GM12891 (cell line): ENCODE data around the gene ITPR1.

Experiments
- PAX5 ChIP-seq: IDR thresholded peaks from 2 replicates; pipeline ENCODE4 v1.6.1; 2011; ENCODE audit warnings: low read length, moderate library complexity, mild to moderate bottlenecking; ENCODE audit not compliant: insufficient read depth, severe bottlenecking
- POLR2A ChIP-seq: IDR thresholded peaks from 2 replicates; pipeline ENCODE4 v1.6.1; 2011; ENCODE audit warnings: low read depth, low read length, control low read depth
- POLR2AphosphoS5 ChIP-seq: IDR thresholded peaks from 2 replicates; pipeline ENCODE4 v1.6.1; 2011; ENCODE audit warnings: low read depth, low read length, control low read depth
- POU2F2 ChIP-seq: IDR thresholded peaks from 2 replicates; pipeline ENCODE4 v1.6.1; 2011; ENCODE audit warnings: low read depth, mild to moderate bottlenecking, control low read depth, low read length, moderate library complexity
- SPI1 ChIP-seq: IDR thresholded peaks from 2 replicates; pipeline ENCODE4 v1.6.1; 2011; ENCODE audit warnings: low read depth, low read length, control low read depth
- TAF1 ChIP-seq: IDR thresholded peaks from 2 replicates; pipeline ENCODE4 v1.6.1; 2011; ENCODE audit warnings: low read depth, low read length, control low read depth

GRCh38 chr3:4833471-4833870, 340.3 kb downstream of the ITPR1 start:
- TF ChIP-seq POLR2A: no peak
- TF ChIP-seq POLR2AphosphoS5: no peak
- no peak for TF ChIP-seq TAF1
- no peak for TF ChIP-seq SPI1
- no peak for TF ChIP-seq POU2F2
- TF ChIP-seq PAX5: no peak
